GM23248 (cell line): ENCODE results near the gene PRR23E. TPM values are rescaled to one million over a fixed set of nuclear protein-coding genes. Genes with fewer than 3 reads are reported as not detected.

Source experiments
- DNase-seq: peaks from one replicate; pipeline ENCODE4 v3.0.0-alpha.2; 2015
- H2AFZ ChIP-seq: fragments of 200-600 bp; sonication (generic); 2 replicates; pipeline ENCODE4 v1.6.1; 2016; ENCODE audit warnings: antibody characterized with exemption
- H3F3A ChIP-seq: fragments of 200-600 bp; sonication (generic); 2 replicates; pipeline ENCODE4 v1.6.1; 2016; ENCODE audit warnings: mild to moderate bottlenecking, antibody characterized with exemption, mixed run types; ENCODE audit not compliant: insufficient read depth
- H3K27ac ChIP-seq: fragments of 200-600 bp; sonication (generic); 2 replicates; pipeline ENCODE4 v1.5.1; 2016; ENCODE audit warnings: mild to moderate bottlenecking
- H3K27me3 ChIP-seq: fragments of 200-600 bp; sonication (generic); replicated peaks from 2 replicates; pipeline ENCODE4 v1.6.1; 2016; ENCODE audit warnings: mild to moderate bottlenecking; ENCODE audit not compliant: insufficient read depth
- H3K36me3 ChIP-seq: fragments of 200-600 bp; sonication (generic); 2 replicates; pipeline ENCODE4 v1.6.1; 2016; ENCODE audit warnings: low read depth, mild to moderate bottlenecking
- H3K4me1 ChIP-seq: fragments of 200-600 bp; sonication (generic); 2 replicates; pipeline ENCODE4 v1.6.1; 2016; ENCODE audit warnings: mild to moderate bottlenecking; ENCODE audit not compliant: insufficient read depth
- H3K4me2 ChIP-seq: fragments of 200-600 bp; sonication (generic); one replicate; pipeline ENCODE4 v1.6.1; 2016; ENCODE audit warnings: mild to moderate bottlenecking; ENCODE audit not compliant: unreplicated experiment
- H3K4me3 ChIP-seq: fragments of 200-600 bp; sonication (generic); 2 replicates; pipeline ENCODE4 v1.5.1; 2016; ENCODE audit warnings: mild to moderate bottlenecking
- H3K79me2 ChIP-seq: fragments of 200-600 bp; sonication (generic); 2 replicates; pipeline ENCODE4 v1.6.1; 2016; ENCODE audit warnings: mild to moderate bottlenecking; ENCODE audit not compliant: insufficient read depth
- H3K9ac ChIP-seq: fragments of 200-600 bp; sonication (generic); 2 replicates; pipeline ENCODE4 v1.6.1; 2016; ENCODE audit warnings: mild to moderate bottlenecking
- H3K9me2 ChIP-seq: fragments of 200-600 bp; sonication (generic); 2 replicates; pipeline ENCODE4 v1.6.1; 2016; ENCODE audit warnings: mixed run types, mild to moderate bottlenecking, moderate library complexity; ENCODE audit not compliant: insufficient read depth
- H3K9me3 ChIP-seq: fragments of 200-600 bp; sonication (generic); one replicate; pipeline ENCODE4 v1.6.1; 2017; ENCODE audit warnings: low read depth
- H4K20me1 ChIP-seq: fragments of 200-600 bp; sonication (generic); 2 replicates; pipeline ENCODE4 v1.6.0; 2016; ENCODE audit not compliant: insufficient read depth
- EZH2 ChIP-seq: fragments of 200-600 bp; sonication (generic); IDR thresholded peaks from 2 replicates; pipeline ENCODE4 v1.6.1; 2018; ENCODE audit warnings: antibody characterized with exemption, mild to moderate bottlenecking; ENCODE audit not compliant: insufficient read depth, poor library complexity, severe bottlenecking
- EZH2phosphoT487 ChIP-seq: fragments of 200-600 bp; sonication (generic); IDR thresholded peaks from 2 replicates; pipeline ENCODE4 v1.6.1; 2018; ENCODE audit warnings: antibody characterized with exemption, moderate library complexity, mild to moderate bottlenecking, low read depth; ENCODE audit not compliant: insufficient read depth
- WGBS, 2 experiments: methylation state at CpG; one replicate each; pipeline ENCODE4 v1.1.6; 2015 to 2017; ENCODE audit warnings: low lambda C conversion rate in 2 of 2, low coverage in 1 of 2; ENCODE audit errors: missing lambda C conversion rate in 2 of 2; 5-methylcytosine and 5-hydroxymethylcytosine counted together
- in situ Hi-C: fragments of 300-500 bp; cut with MboI; formaldehyde crosslinking; loops from 2 replicates; pipeline ENCODE4 v1.15.0; 2020
- polyA plus RNA-seq: library from polyadenylated mRNA; unstranded; fragments of >200 nt; fragmentation: Nextera tagmentation; extraction: Ambion mirVana; gene quantifications from 2 replicates; pipeline ENCODE4 v1.2.1, GENCODE V29; 2016
- total RNA-seq: library from RNA; depleted of rRNA; stranded (reverse); fragments of >200 nt; shearing (Covaris generic); gene quantifications from 2 replicates; pipeline ENCODE4 v1.2.3, GENCODE V29; 2014; rRNA removed

PRR23E gene, protein sequence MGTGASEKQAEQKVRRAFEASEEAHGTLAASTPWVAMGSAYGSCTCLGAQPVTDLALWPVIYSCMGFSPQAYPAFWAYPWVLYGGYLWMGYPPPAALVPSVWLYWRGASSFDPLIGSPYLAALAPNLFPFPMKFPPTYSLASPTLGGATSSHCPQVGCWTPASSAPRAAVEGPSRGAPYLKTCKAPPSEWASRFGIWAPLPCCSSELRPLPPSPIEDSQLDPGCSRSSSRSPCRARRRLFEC
- total RNA-seq = not detected in 2 replicates
- polyA plus RNA-seq = not detected in 2 replicates

DNA sequence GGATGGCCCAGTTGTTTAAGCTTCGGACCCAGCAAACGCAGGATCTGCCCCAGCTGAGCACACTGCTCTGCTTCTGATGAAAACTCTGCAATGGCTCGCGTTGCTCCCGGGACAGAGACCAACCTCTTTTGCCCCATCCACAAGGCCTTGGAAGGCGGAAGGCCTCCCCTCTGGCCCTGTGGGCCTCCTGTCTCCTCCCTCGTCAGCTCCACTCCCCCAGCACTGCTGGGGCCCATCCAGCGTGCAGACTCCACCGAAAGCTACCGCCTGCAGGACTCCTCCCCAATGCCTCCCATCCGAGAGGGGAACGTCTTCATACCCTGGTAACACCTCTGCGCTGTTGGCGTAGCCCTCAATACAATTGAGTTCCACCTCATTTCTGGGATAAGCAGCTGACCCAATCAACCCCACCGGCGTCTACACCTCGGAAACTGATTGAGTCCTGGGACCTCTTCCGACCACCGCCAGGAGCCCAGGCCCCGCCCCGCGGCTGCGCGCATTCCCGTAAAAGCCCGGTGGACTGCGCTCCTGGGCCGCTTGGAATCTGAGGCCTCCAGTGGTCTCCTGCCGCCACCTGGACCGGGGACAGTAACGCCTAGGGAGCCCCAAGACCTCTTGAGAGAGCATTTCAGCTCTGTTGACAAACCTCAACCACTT is at the start of gene PRR23E:
Gene PRR23E (plus strand): TSS at position 556 of the 657 bp plus-strand sequence. CDS start 3,555 bp downstream, outside the sequence.
- H3K9ac ChIP-seq = no peak within 1 kb of the TSS
- no peaks in the 10 kb centered on the region for H4K20me1 ChIP-seq
- in situ Hi-C loops = no loop called here
- H3K27ac ChIP-seq = no peak within 1 kb of the TSS
- no peaks in the 10 kb centered on the region for H3K79me2 ChIP-seq
- H3K4me1 ChIP-seq = no peaks in the 10 kb centered on the region
- no peak for TF ChIP-seq EZH2
- H3K9me2 ChIP-seq = no peaks in the 10 kb centered on the region
- WGBS, 2 experiments = 85 to 86% methylated on average over 31 of the region's 31 CpGs
- no peak within 1 kb of the TSS for H3K4me3 ChIP-seq
- H3K4me2 ChIP-seq = no peak within 1 kb of the TSS
- H3K27me3 ChIP-seq = peaks cover 5% of the 10 kb centered on the region; the same call in 1 of the 2 replicates
- no peak within 1 kb of the TSS for H2AFZ ChIP-seq
- no peak for DNase-seq
- no peaks in the 10 kb centered on the region for H3F3A ChIP-seq
- no peaks in the 10 kb centered on the region for H3K36me3 ChIP-seq
- no peaks in the 10 kb centered on the region for H3K9me3 ChIP-seq

DNA sequence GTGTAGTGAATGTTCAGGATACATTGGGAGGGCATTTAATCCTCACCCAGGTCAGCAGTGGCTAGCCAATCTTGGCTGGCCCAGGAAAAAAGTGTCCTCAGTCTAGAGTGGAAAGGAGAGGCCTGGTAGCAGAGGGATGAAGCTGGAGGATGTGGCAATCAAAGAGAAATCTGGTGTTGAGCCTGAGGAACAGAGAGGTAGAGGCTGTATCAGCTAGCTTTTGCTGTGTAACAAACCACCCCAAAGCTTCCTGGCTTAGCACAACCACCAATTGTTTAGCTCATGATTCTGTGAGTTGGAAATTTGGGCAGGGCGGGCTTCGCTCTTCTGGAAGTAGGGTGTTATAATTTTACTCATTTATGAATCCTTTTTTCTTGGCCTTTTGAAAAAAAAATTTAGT is 49.8 kb upstream of the PRR23E start:
- TF ChIP-seq EZH2phosphoT487 (no peak), EZH2 (no peak)
- no peak overlapping the region for H3K4me3 ChIP-seq
- no peaks in the 10 kb centered on the region for H3K4me1 ChIP-seq
- no peak for DNase-seq
- no peak overlapping the region for H3K9ac ChIP-seq
- H3K27me3 ChIP-seq = no peaks in the 10 kb centered on the region
- no peaks in the 10 kb centered on the region for H4K20me1 ChIP-seq
- 77 to 79% methylated on average over 2 of the region's 2 CpGs for WGBS, 2 experiments
- in situ Hi-C loops = no loop called here
- no peak overlapping the region for H3K4me2 ChIP-seq
- no peaks in the 10 kb centered on the region for H3K36me3 ChIP-seq
- no peaks in the 10 kb centered on the region for H3K9me2 ChIP-seq
- no peak overlapping the region for H2AFZ ChIP-seq
- H3K79me2 ChIP-seq = no peaks in the 10 kb centered on the region
- H3K27ac ChIP-seq = no peak overlapping the region
- no peaks in the 10 kb centered on the region for H3F3A ChIP-seq
- H3K9me3 ChIP-seq = no peaks in the 10 kb centered on the region

DNA sequence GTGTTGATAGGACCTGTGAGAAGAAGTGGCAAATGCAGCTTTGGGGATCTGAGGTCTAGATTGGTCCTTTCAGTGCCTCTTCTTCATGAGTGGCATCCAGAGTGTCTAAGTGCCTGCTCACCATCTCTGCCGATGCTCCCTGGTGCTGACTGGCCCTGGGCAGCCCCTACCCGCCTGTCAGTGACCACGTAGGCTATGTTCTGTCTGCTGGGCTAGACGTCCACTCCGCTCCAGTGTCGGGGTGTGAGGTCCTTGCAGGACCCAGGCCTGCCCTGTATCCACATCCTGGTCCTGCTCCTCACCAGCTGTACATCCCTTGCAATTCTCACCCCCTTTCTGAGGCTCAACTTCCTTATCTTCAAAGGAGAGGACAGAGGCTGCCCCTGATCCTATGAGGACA is 48.3 kb upstream of the PRR23E start:
- Histone ChIP-seq H3K27me3 (no peaks in the 10 kb centered on the region), H3K9me3 (no peaks in the 10 kb centered on the region), H3K79me2 (no peaks in the 10 kb centered on the region), H2AFZ (no peak overlapping the region), H3K4me2 (no peak overlapping the region), H3F3A (no peaks in the 10 kb centered on the region), H4K20me1 (no peaks in the 10 kb centered on the region), H3K9me2 (no peaks in the 10 kb centered on the region), H3K4me3 (no peak overlapping the region), H3K9ac (no peak overlapping the region), H3K4me1 (no peaks in the 10 kb centered on the region), H3K27ac (no peak overlapping the region), H3K36me3 (no peaks in the 10 kb centered on the region)
- DNase-seq = no peak
- in situ Hi-C loops = no loop called here
- 62 to 64% methylated on average over 6 of the region's 6 CpGs for WGBS, 2 experiments
- TF ChIP-seq EZH2 = no peak
- TF ChIP-seq EZH2phosphoT487 = no peak

DNA sequence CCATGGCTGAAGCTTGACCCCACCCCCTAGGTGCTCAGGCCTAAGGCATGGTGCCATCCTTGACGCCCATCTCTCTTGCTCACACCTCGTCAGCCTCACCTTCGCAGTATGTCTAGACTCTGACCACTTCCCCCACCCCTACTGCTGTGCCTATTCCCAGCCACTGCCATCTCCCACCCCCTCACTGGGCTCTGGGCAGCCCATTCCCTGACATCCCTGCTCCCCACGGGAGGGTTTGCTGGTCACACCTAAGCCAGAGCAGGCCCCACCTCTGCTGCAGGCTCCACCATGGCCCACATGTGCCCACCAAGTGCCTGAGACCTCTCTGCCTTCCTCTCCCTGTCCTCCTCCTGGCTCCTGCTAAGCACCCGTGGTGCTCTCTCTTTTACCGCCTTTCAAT is 47.7 kb upstream of the PRR23E start:
- WGBS, 2 experiments = 74 to 90% methylated on average over 5 to 6 of the region's 6 CpGs
- H3K36me3 ChIP-seq = no peaks in the 10 kb centered on the region
- no peaks in the 10 kb centered on the region for H3K9me3 ChIP-seq

More for the DNA sequence above, 47.7 kb upstream of the PRR23E start:
- in situ Hi-C loops = no loop called here
- no peak for DNase-seq
- TF ChIP-seq EZH2phosphoT487 (no peak), EZH2 (no peak)
- Histone ChIP-seq H3K27ac (no peak overlapping the region), H3K27me3 (no peaks in the 10 kb centered on the region), H3K4me1 (no peaks in the 10 kb centered on the region), H3F3A (no peaks in the 10 kb centered on the region), H3K4me3 (no peak overlapping the region), H4K20me1 (no peaks in the 10 kb centered on the region), H3K4me2 (no peak overlapping the region), H3K9ac (no peak overlapping the region), H3K9me2 (no peaks in the 10 kb centered on the region), H2AFZ (no peak overlapping the region), H3K79me2 (no peaks in the 10 kb centered on the region)
